ENCODE data around the gene SMARCD2. TPM values are rescaled to one million over a fixed set of nuclear protein-coding genes. Genes with fewer than 3 reads are reported as not detected.
A peak's percentile ranks its signal among the peaks of the same experiment; 100 is the strongest.
"Not testable (repeated sequence)": the region's sequence is repeated elsewhere in the genome, so short reads cannot be mapped to it uniquely, and the experiment has no call there.

The SMARCD2 gene
- total RNA-seq, result 116 TPM in 2 replicates

- H3K36me3 Mint-ChIP-seq (ENCODE audit: low read depth), result peaks cover 8% of the 10 kb centered on the region
- no peaks in the 10 kb centered on the region for H3K27me3 Mint-ChIP-seq (ENCODE audit: insufficient read depth)
- H3K9me3 Mint-ChIP-seq, result peaks cover under 1% of the 10 kb centered on the region
- DNase-seq (ENCODE audit: low spot score), result peak; percentile 98
- peaks cover 39% of the 10 kb centered on the region for H3K4me1 Mint-ChIP-seq (ENCODE audit: low read depth)
- intact Hi-C loops (cut with micrococcal nuclease), result loop anchor here (1.0 to 5.0 kb wide), 11 partner anchors 15 to 664 kb away; partner anchors contain the start of genes CCDC47, CEP95, DCAF7 and DDX5
- H3K4me3 Mint-ChIP-seq, result peak within 1 kb of the TSS; percentile 96
- peak within 1 kb of the TSS; percentile 91 for H3K27ac Mint-ChIP-seq
These were observed at the start of gene SMARCD2 for GRCh38 chr17:63842540-63843386. Gene SMARCD2 (minus strand): TSS chr17:63842685. CDS start chr17:63842674, 11 bp downstream.

DNA sequence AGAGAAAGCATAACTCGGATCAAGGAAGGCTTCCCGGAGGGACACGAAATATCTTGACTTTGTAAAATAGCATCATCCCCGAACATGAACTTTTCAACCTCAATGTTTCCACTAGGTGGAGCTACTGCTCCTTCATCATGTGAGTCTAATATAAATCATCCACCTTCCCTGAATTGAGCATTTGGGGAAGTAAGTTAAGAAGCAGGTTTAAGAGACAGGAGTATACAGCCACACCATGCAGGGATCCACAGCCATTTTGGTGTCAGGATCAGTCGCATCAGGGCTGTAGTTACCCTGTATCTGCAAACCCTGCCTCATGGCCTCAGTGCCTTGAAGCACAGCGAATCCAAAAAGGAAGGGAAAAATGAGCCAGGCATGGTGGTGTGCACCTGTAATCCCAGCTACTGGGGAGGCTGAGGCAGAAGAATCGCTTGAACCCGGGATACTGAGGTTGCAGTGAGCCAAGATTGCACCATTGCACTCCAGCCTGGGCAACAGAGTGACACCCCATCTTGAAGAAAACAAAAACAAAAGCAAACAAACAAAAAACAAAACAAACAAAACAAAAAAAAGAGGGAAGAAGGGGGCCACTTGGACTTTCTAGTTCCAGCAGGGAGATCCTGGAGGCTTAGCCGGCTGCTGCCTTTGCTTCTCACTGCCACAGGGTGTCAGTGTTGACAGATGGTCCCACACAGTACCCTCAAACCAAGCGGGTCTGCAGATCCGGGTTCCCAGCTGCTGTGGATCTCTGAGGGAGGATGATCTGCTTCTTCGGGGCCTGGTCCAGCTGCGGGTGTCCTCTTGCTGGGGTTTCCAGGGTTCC is 46.8 kb upstream of the SMARCD2 start:
- DNase-seq (ENCODE audit: low spot score); H3K27ac Mint-ChIP-seq; H3K36me3 Mint-ChIP-seq (ENCODE audit: low read depth); H3K4me1 Mint-ChIP-seq (ENCODE audit: low read depth); intact Hi-C loops (cut with micrococcal nuclease); H3K9me3 Mint-ChIP-seq; H3K4me3 Mint-ChIP-seq: not testable (repeated sequence)
- H3K27me3 Mint-ChIP-seq (ENCODE audit: insufficient read depth), result peaks cover 28% of the 10 kb centered on the region

GRCh38 chr17:63885119-63885518 is 42.6 kb upstream of the SMARCD2 start:
- H3K36me3 Mint-ChIP-seq (ENCODE audit: low read depth); DNase-seq (ENCODE audit: low spot score); H3K4me3 Mint-ChIP-seq; intact Hi-C loops (cut with micrococcal nuclease); H3K9me3 Mint-ChIP-seq; H3K27ac Mint-ChIP-seq; H3K27me3 Mint-ChIP-seq (ENCODE audit: insufficient read depth): not testable (repeated sequence)
- H3K4me1 Mint-ChIP-seq (ENCODE audit: low read depth), result peaks cover 14% of the 10 kb centered on the region

GRCh38 chr17:63882626-63883126 is 40.2 kb upstream of the SMARCD2 start:
- H3K4me1 Mint-ChIP-seq (ENCODE audit: low read depth); intact Hi-C loops (cut with micrococcal nuclease); H3K36me3 Mint-ChIP-seq (ENCODE audit: low read depth); H3K27ac Mint-ChIP-seq; H3K4me3 Mint-ChIP-seq; H3K9me3 Mint-ChIP-seq; DNase-seq (ENCODE audit: low spot score): not testable (repeated sequence)
- H3K27me3 Mint-ChIP-seq (ENCODE audit: insufficient read depth), result peaks cover 11% of the 10 kb centered on the region

DNA sequence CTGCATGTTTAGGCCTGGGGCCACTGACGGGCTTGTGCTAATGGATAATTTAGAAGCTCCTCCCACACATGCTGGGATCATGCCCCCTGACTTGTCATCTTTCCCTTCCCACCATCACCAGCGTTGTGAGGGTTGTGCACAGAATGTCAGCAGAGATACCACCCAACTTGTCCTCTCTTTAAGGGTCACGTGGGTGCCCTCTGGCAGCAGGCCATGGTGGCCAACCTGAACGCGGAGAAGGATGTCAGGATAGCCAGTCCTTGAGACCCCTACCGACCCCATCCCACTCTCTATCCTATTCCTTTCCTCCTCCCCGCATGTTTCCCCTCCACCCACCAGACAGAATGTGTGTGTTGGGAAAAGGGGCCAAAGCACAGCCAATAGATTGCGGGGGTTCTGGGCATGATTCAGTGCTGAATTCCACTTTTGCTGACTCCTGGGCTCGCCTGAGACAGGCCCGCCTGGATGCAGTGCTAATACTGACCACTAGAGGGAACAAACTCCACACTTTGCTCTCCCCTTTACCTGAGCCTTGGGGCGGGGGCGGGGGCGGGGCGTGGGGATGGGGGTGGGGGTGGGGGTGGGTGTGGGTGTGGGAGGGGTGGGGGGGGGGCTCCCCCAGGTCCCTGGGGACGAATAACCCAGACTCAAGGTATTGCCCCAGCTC is 39.6 kb upstream of the SMARCD2 start, which contains the start of gene GH2:
TSS of gene GH2 (minus strand) at position 10 of the 667 bp plus-strand sequence. CDS start 143 bp downstream, outside the sequence.
- Mint-ChIP-seq H3K9me3 (no peaks in the 10 kb centered on the region), H3K27me3 (ENCODE audit: insufficient read depth) (peaks cover 11% of the 10 kb centered on the region)

DNA sequence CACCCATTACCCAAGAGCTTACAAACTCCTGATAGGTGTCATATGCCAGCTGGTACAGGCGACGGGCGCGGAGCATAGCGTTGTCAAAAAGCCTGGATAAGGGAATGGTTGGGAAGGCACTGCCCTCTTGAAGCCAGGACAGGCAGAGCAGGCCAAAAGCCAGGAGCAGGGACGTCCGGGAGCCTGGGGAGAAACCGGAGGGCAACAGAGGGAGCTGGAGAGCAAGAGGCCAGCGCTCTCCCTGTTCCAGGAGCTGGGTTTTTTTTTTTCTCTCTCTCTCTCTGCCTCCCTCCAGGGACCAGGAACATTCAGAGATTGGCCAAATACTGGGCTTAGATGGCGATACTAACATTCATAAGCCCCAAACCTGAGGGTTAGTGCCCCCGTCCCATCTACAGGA is 38.9 kb upstream of the SMARCD2 start:
- intact Hi-C loops (cut with micrococcal nuclease); H3K27ac Mint-ChIP-seq; H3K4me1 Mint-ChIP-seq (ENCODE audit: low read depth); H3K4me3 Mint-ChIP-seq; DNase-seq (ENCODE audit: low spot score); H3K9me3 Mint-ChIP-seq; H3K36me3 Mint-ChIP-seq (ENCODE audit: low read depth): not testable (repeated sequence)
- peaks cover 11% of the 10 kb centered on the region for H3K27me3 Mint-ChIP-seq (ENCODE audit: insufficient read depth)

More for the DNA sequence above, 39.6 kb upstream of the SMARCD2 start, which contains the start of gene GH2:
- DNase-seq (ENCODE audit: low spot score), result peak; percentile 47
- intact Hi-C loops (cut with micrococcal nuclease), result no loop called here
- Mint-ChIP-seq H3K27ac (no peak within 1 kb of the TSS), H3K36me3 (ENCODE audit: low read depth) (no peaks in the 10 kb centered on the region), H3K4me1 (ENCODE audit: low read depth) (peaks cover 5% of the 10 kb centered on the region), H3K4me3 (no peak within 1 kb of the TSS)

DNA sequence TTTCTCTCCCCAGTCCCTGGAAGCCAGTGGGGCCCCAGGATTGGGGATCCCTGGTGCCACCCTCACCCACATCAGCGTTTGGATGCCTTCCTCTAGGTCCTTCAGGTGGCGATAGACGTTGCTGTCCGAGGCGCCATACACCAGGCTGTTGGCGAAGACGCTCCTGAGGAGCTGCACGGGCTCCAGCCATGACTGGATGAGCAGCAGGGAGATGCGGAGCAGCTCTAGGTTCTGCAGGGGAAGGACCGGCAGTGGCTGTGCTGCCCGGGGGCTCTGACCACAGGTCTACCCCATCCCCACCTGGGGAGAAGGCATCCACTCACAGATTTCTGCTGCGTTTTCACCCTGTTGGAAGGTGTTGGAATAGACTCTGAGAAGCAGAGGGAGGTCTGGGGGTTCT is 38.2 kb upstream of the SMARCD2 start:
- no peak overlapping the region for H3K27ac Mint-ChIP-seq
- intact Hi-C loops (cut with micrococcal nuclease), result no loop called here
- H3K36me3 Mint-ChIP-seq (ENCODE audit: low read depth), result no peaks in the 10 kb centered on the region
- no peaks in the 10 kb centered on the region for H3K9me3 Mint-ChIP-seq
- no peak for DNase-seq (ENCODE audit: low spot score)
- no peak overlapping the region for H3K4me3 Mint-ChIP-seq
- peaks cover 11% of the 10 kb centered on the region for H3K27me3 Mint-ChIP-seq (ENCODE audit: insufficient read depth)
- H3K4me1 Mint-ChIP-seq (ENCODE audit: low read depth), result peaks cover 5% of the 10 kb centered on the region

DNA sequence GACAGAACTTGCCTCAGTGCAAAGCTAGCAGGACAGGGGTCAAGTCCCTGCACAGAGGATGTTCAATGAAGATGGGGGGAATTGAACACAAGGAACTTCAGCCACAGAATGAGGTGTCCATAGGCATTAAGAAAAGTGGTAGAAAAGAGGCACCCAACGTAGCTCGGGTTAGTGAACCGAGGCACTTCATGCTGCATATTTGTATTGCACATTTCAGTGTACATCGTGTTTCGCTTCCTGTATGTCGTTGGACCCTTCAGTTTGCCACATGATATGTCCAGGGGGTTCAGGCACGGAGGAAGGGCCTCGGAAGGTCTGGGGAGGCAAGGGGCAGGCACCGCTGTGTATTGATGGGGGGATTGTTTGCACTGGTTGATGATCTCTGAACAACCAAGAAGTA is 35.9 kb upstream of the SMARCD2 start:
- H3K4me3 Mint-ChIP-seq; H3K9me3 Mint-ChIP-seq; DNase-seq (ENCODE audit: low spot score); H3K36me3 Mint-ChIP-seq (ENCODE audit: low read depth); intact Hi-C loops (cut with micrococcal nuclease); H3K4me1 Mint-ChIP-seq (ENCODE audit: low read depth); H3K27ac Mint-ChIP-seq: not testable (repeated sequence)
- peaks cover 15% of the 10 kb centered on the region for H3K27me3 Mint-ChIP-seq (ENCODE audit: insufficient read depth)

GRCh38 chr17:63874693-63875092 is 32.2 kb upstream of the SMARCD2 start:
- H3K4me1 Mint-ChIP-seq (ENCODE audit: low read depth); H3K36me3 Mint-ChIP-seq (ENCODE audit: low read depth); intact Hi-C loops (cut with micrococcal nuclease); H3K27ac Mint-ChIP-seq; H3K9me3 Mint-ChIP-seq; H3K4me3 Mint-ChIP-seq; DNase-seq (ENCODE audit: low spot score): not testable (repeated sequence)
- H3K27me3 Mint-ChIP-seq (ENCODE audit: insufficient read depth), result peaks cover 23% of the 10 kb centered on the region

DNA sequence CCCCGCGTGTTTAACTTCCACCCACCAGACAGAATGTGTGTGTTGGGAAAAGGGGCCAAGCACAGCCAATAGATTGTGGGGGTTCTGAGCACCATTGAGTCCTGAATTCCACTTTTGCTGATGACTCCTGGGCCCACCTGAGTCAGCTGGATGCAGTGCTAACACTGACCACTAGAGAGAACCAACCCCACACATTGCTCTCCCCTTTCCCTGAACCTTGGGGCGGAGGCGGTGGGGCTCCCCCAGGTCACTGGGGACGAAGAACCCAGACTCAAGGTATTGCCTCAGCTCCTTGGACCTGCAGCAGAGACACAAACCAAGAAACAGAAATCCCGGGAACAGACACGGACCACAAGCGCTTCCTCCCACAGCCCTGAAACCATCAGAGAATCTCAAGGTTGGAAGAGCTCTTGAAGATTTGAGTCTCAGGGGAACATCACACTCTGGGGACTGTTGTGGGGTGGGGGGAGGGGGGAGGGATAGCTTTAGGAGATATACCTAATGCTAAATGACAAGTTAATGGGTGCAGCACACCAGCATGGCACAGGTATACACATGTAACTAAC is 31.7 kb upstream of the SMARCD2 start:
- H3K27ac Mint-ChIP-seq; H3K4me1 Mint-ChIP-seq (ENCODE audit: low read depth); H3K4me3 Mint-ChIP-seq; DNase-seq (ENCODE audit: low spot score); intact Hi-C loops (cut with micrococcal nuclease); H3K9me3 Mint-ChIP-seq; H3K36me3 Mint-ChIP-seq (ENCODE audit: low read depth): not testable (repeated sequence)
- peaks cover 22% of the 10 kb centered on the region for H3K27me3 Mint-ChIP-seq (ENCODE audit: insufficient read depth)

DNA sequence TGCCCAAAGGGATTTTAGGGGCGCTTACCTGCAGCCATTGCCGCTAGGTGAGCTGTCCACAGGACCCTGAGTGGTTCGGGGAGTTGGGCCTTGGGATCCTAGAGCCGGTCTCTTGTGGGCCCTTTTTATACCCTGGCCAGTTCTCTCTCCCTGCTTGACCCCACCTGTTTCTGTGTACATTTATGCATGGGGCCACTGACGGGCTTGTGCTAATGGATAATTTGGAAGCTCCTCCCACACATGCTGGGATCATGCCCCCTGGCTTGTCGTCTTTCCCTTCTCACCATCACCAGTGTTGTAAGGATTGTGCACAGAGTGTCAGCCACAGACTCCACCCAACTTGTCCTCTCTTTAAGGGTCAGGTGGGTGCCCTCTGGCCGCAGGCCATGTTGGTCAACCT is 31.1 kb upstream of the SMARCD2 start, which contains the start of gene CSH2:
TSS of gene CSH2 (minus strand) at position 101 of the 400 bp plus-strand sequence. CDS start at position 38, 63 bp downstream.
- H3K4me3 Mint-ChIP-seq; H3K36me3 Mint-ChIP-seq (ENCODE audit: low read depth); H3K4me1 Mint-ChIP-seq (ENCODE audit: low read depth); H3K9me3 Mint-ChIP-seq; H3K27ac Mint-ChIP-seq; DNase-seq (ENCODE audit: low spot score); intact Hi-C loops (cut with micrococcal nuclease): not testable (repeated sequence)
- H3K27me3 Mint-ChIP-seq (ENCODE audit: insufficient read depth), result peaks cover 22% of the 10 kb centered on the region

All from activated T-helper 1 cell treated with anti-CD3 and anti-CD28 coated beads, Interleukin-12 subunit alpha, Interleukin-12 subunit beta, Interleukin-2, Interleukin-4 antibody, amounts not matched to agents 30 ng/mL and 10 ng/mL and 1 ng/mL, durations not matched to agents 14 hours and 24 hours and 36 hours (primary cell).